GM18868 (cell line): ENCODE results near the gene LY6G5C.

Source experiments
- ATAC-seq: cut with Tn5 transposase; IDR thresholded peaks from one replicate; pipeline ENCODE4 v1.9.1; 2021; ENCODE audit warnings: mild to moderate bottlenecking, moderate library complexity; ENCODE audit not compliant: unreplicated experiment

LY6G5C gene

DNA sequence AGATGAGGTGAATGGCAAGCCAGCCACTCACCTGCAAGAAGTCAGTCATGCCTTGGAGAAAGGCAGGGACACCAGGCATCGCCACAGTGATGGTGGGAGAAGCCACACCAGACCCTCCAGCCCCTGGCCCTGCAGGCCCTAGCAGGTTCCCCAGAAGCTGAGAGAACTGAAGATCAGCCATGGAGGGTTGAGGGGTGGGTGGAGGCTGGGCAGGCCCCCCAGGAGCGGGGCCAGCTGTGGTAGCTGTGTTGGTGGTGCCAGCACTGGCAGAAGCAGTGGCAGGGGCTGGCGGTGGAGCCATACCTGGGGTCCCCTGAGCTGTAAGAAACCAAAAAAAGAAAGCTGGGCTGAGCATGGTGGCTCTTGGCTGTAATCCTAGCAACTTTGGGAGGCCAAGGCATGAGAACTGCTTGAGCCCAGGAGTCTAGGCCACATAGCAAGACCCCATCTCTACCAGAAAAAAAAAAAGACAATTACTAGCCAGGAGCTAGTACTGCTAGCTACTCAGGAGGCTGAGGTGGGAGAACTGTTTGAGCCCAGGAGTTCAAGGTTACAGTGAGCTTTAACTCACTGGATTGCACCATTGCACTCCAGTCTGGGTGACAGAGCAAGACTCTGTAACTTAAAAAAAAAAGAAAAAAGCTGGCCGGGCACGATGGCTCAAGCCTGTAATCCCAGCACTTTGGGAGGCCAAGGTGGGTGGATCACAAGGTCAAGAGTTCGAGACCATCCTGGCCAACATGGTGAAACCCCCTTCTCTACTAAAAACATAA is 37.9 kb downstream of the LY6G5C start:
- no peak for ATAC-seq

DNA sequence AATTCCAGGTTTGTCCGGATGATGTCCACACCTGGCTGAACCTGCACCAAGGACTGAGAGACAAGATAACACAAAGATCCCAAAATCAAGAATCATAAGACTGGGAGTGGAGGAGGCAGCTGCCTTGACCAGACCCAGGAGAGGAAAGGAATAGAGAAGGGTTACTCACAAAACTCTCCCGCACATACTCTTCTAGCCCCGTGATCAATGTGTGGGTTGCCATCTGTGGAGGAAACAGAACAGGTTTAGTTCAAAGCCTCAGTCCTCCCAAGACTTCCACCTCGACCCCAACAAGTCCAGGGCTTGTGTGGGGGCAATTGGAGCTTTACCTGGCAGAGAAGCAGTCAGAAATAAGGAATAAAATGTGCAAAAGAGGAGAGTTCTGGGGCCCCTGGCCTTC is 39.5 kb downstream of the LY6G5C start:
- no peak for ATAC-seq

DNA sequence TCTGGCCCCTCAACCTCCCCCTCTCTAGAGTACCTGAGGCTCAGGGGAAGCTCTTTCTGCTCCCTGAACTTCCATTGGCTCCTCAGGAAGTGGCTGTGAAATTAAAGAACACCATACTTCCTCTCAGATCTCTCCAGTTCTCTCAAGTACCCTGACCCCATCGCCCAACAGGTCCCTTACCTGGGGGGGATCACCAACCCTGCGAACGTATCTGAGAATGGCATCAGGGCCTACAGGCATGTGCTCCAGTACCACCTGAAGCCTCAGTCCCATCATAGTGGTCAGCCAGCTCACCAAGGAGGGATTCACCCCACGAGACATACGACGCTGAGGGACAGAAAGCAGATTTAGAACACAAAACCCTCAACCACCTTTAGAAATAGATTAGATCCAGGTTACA is 40.3 kb downstream of the LY6G5C start:
- no peak for ATAC-seq

DNA sequence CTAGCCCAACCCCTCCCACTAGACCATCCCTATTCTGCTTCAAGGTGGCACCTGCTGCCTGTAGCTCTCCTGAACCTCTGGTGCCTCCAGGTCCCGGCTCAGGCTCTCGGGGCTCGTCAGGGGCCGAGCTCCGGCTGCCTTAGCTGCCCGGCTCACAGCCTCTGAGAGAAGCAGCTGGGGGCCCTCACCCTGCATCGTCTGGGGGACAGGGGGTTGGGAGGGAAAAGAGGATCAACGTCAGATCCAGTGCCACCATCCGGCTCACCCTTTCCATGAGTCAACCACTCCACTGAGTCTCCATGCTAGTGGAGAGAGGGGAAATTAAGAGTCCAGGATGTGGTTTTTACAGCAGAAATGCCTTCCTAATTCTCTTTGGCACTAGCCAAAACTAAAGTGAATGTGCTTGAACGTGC is 41.4 kb downstream of the LY6G5C start:
- no peak for ATAC-seq

DNA sequence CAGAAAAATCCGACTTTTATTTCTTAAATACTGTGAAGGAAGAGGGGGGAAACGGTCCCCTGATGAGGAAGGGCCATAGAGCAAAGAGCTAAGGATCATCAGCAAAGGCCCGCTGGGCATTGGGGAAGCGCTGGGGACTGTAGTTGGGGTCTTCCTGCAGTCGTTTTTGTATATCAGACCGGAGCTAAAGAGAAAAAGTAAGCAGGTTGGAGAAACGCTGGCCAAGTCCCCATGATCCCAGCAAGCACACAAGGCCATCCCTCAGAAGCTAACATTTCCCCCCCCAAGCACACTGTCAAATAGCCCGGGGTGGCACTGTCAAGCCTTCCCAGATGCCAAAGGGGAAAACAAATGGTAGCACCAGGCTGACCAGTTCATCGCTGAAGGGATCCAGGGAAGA is 41.8 kb downstream of the LY6G5C start:
- ATAC-seq: no peak

DNA sequence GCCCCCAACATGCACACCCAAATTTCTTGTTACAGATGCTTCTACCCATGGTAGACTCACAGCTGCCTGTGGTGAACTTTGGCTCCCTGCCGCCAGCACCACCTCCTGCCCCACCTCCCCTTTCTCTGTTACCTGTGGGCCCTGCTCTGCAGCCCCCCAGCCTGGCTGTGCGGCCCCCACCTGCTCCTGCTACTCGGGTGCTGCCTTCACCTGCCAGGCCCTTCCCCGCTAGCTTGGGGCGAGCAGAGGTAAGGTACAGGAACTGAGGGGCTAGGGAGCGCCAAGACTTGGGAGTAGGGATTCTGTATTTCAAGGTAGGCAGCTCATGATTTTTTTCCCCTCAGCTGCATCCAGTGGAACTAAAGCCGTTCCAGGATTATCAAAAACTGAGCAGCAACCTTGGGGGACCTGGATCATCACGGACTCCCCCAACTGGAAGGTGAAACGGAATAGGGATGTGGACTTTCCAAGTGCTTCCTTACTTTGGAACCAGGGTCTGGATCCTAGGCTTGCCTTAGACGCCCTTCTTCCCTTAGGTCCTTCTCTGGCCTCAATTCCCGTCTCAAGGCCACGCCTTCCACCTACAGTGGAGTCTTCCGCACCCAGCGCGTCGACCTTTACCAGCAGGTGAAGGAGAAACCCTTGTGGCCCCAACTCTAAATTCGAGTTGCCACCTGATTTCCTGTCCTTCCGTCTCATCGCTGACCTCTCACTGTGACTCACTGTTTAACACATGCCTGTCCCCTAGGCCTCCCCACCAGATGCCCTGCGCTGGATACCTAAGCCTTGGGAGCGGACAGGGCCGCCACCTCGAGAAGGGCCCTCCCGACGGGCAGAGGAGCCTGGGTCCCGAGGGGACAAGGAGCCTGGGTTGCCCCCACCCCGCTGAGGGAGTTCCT is 43.9 kb downstream of the LY6G5C start:
- ATAC-seq: no peak

DNA sequence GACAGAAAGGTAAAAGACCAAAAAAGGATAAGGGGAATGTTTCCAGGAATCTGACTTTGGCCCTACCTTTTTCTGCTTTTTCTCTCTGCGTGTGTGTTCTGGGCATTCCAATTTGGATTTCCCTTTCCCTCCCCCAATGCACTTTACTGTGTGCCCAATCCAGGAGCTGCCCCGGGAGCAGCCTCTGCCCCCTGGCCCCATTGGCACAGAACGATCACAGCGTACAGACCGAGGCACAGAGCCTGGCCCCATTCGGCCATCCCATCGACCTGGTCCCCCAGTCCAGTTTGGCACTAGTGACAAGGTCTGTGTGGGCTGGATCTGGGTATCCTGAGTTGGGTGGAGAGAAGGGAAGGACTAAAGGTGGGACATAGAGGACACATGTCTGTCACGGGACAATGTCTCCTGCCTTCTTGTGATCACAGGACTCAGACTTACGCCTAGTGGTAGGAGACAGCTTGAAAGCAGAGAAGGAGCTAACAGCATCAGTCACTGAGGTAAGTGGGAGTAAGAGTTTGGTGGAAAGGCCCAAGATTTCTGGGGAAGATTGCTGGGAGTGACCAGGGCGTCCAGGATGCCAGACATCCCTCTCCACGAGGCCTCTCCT is 45.8 kb downstream of the LY6G5C start:
- ATAC-seq: no peak

DNA sequence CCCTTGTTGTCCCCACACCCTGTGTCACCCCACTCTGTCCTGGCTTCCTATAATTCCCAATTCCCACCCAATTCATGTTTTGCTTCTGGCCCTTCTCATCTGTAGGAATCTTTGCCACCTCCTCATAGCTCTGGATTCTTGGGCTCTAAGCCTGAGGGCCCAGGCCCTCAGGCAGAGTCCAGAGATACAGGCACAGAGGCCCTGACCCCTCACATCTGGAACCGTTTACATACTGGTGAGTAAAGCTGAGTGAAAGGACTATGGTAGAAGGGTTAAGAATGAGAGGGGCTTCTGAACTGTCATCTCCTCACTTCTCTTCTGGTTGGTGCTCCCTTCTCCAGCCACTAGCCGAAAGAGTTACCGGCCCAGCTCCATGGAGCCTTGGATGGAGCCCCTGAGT is 46.7 kb downstream of the LY6G5C start:
- no peak for ATAC-seq

DNA sequence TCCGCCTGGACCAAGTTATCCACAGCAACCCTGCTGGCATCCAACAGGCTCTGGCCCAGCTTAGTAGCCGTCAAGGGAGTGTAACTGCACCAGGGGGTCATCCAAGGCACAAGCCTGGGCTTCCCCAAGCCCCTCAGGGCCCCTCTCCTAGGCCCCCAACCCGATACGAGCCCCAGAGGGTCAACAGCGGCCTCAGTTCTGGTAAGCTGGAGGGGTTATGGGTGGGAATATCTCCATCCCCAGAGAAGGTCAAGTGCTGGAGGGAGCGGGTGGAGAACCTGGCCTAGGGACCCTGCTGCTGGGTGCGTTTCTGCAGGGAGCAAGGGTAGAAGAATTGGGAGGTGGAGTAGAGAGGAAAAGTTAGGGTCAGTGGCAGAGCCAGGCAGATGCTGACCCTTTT is 47.4 kb downstream of the LY6G5C start:
- ATAC-seq: no peak

DNA sequence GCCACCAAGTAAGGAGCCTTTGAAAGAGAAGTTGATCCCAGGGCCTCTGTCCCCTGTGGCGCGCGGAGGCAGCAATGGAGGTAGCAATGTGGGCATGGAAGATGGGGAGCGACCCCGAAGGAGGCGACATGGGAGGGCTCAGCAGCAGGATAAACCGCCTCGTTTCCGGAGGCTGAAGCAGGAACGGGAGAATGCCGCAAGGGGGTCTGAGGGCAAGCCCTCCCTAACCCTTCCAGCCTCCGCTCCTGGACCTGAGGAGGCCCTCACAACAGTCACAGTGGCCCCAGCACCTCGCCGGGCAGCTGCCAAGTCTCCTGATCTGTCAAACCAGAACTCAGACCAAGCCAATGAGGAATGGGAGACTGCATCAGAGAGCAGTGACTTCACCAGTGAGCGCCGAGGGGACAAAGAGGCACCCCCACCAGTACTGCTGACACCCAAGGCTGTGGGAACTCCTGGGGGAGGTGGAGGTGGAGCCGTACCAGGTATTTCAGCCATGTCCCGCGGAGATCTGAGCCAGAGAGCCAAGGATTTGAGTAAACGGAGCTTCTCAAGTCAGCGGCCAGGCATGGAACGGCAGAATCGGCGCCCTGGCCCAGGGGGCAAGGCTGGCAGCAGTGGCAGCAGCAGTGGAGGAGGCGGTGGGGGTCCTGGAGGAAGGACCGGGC is 48.5 kb downstream of the LY6G5C start:
- no peak for ATAC-seq

DNA sequence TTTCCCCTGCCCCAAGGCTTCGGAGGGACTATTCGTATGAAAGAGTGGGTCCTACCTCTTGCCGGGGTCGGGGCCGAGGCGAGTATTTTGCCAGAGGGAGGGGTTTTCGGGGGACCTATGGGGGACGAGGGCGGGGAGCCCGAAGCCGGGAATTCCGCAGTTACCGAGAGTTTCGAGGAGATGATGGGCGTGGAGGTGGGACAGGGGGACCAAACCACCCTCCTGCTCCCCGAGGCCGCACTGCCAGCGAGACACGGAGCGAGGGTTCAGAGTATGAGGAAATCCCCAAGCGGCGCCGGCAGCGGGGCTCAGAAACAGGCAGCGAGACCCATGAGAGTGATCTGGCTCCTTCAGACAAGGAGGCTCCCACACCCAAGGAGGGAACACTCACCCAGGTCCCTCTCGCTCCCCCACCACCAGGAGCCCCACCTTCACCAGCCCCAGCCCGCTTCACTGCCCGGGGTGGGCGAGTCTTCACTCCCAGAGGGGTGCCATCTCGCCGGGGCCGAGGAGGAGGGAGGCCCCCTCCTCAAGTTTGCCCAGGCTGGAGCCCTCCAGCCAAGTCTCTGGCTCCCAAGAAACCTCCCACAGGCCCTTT is 49.1 kb downstream of the LY6G5C start:
- ATAC-seq: no peak

DNA sequence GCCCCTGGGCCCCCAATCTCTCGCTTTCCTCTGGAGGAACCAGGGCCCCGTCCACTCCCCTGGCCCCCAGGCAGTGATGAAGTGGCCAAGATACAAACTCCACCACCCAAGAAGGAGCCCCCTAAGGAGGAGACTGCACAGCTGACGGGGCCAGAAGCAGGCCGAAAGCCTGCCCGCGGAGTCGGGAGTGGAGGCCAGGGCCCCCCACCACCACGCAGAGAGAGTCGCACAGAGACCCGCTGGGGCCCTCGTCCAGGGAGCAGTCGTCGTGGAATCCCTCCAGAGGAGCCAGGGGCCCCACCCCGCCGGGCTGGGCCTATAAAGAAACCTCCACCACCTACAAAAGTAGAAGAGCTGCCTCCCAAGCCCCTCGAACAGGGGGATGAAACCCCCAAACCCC is 49.7 kb downstream of the LY6G5C start:
- ATAC-seq: no peak

DNA sequence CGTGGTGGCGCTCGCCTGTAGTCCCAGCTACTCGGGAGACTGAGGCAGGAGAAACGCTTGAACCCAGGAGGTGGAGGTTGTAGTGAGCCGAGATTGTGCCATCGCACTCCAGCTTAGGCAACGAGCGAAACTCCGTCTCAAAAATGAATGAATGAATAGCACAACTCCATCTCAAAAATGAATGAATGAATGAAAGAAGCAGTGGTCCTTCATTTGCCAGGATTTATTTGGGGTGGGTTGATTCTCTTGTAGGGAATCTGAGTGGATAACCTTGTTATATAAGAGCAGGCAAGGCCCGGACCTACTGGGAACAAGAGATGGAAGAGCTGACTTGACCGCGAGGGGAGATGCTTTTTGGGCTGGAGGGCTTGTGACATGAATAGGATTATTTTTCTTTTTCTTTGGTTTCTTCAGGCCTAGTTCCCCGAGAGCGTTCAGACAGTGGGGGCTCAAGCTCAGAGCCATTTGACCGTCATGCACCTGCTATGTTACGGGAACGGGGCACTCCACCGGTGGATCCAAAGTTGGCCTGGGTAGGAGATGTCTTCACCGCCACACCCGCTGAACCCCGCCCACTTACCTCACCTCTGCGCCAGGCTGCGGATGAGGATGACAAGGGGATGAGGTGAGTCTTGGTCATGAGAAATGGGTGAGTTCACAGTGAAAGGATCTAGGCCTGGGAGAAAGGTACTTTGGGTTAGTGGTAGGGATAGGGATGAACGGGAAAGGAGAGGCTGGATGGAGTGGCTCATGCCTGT is 50.5 kb downstream of the LY6G5C start:
- ATAC-seq: no peak

DNA sequence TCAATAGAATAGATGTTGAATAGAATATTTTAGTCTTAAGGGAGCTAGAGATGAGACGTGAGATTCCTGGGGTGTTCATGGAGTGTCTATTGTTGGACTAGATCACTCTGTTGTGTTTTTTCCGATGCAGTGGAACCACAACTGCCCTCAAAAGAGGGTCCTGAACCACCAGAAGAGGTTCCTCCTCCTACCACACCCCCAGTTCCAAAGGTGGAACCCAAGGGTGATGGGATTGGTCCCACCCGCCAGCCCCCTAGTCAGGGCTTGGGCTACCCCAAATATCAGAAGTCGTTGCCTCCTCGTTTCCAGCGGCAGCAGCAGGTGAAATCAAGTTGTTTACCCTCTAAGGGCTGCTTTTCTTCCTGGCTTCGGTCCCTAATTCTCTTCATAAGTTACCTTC is 51.9 kb downstream of the LY6G5C start:
- no peak for ATAC-seq

DNA sequence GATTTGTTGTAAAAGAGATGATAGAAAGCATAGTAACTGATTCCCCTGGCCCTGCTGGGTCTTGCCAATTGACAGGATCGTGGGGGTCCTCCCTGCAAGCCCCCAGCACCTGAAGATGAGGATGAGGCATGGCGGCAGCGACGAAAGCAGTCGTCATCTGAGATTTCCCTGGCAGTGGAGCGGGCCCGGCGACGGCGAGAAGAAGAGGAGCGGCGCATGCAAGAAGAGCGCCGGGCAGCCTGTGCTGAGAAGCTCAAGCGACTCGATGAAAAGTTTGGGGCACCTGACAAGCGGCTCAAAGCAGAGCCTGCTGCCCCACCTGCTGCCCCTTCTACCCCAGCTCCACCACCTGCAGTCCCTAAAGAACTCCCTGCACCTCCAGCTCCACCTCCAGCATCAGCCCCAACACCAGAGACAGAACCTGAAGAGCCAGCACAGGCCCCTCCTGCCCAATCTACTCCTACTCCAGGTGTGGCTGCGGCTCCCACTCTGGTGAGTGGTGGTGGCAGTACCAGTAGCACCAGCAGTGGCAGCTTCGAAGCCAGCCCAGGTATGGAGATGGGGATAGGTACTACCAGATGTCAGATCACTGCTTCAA is 53.1 kb downstream of the LY6G5C start:
- ATAC-seq: no peak

DNA sequence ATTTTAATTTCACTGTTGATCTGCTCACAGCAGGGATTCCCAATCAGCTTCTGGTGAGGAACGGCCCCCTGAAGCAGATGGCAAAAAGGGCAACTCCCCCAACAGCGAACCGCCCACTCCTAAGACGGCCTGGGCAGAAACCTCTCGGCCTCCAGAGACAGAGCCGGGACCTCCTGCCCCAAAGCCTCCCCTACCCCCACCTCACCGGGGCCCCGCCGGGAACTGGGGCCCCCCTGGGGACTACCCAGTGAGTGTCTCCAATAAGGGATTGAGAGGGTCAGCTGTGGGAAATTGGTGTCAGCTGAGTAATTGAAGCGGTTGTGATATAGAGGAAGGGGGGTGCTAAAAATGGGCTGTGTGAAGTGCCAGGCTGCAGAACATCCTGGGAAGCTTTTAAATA is 53.9 kb downstream of the LY6G5C start:
- no peak for ATAC-seq
